Breast epithelium (tissue), 4 donors: Measurements from ENCODE around the gene SLC25A34. TPM values are rescaled to one million over a fixed set of nuclear protein-coding genes. Genes with fewer than 3 reads are reported as not detected.

Experiments used
- DNase-seq, 2 donors: peaks; one replicate each; pipeline ENCODE4 v3.0.0-alpha.2; 2019; ENCODE audit warnings: low spot score in 2 of 2
- H3K27ac ChIP-seq, 2 donors: fragments of 200-600 bp; sonication (generic) in 1 of 2; one replicate each; pipeline ENCODE4 v1.5.1; 2016 to 2019; ENCODE audit warnings: mild to moderate bottlenecking in 1 of 2
- H3K27me3 ChIP-seq, 2 donors: fragments of 200-600 bp; sonication (generic) in 1 of 2; one replicate each; pipeline versions ENCODE4 v1.5.1 to v1.6.0; 2017 to 2019; ENCODE audit warnings: control low read depth in 1 of 2, mild to moderate bottlenecking in 1 of 2
- H3K36me3 ChIP-seq: fragments of 200-600 bp; one replicate; pipeline ENCODE4 v1.5.1; 2019
- H3K4me1 ChIP-seq, 2 donors: fragments of 200-600 bp; sonication (generic); one replicate each; pipeline ENCODE4 v1.5.1; 2016 to 2019; ENCODE audit warnings: control low read depth in 1 of 2
- H3K4me3 ChIP-seq, 3 donors: fragments of 200-600 bp; sonication (generic); 1 replicate in 2 of 3; 2 replicates in 1 of 3; pipeline ENCODE4 v1.5.1; 2016 to 2019; ENCODE audit warnings: mild to moderate bottlenecking in 3 of 3, moderate library complexity in 2 of 3
- H3K9me3 ChIP-seq, 2 donors: fragments of 200-600 bp; sonication (generic) in 1 of 2; one replicate each; pipeline ENCODE4 v1.5.1; 2016 to 2019; ENCODE audit warnings: control low read depth in 1 of 2
- POLR2A ChIP-seq: fragments of 450-650 bp; IDR thresholded peaks from one replicate; pipeline ENCODE4 v1.6.1; 2016; ENCODE audit warnings: antibody characterized with exemption, mild to moderate bottlenecking, moderate library complexity
- POLR2AphosphoS5 ChIP-seq, 3 donors: sonication (generic); formaldehyde crosslinking; IDR thresholded peaks; one replicate each; pipeline ENCODE4 v1.6.1; 2017; ENCODE audit warnings: antibody characterized with exemption in 3 of 3
- intact Hi-C: fragments of 100-400 bp; cut with DNase I; formaldehyde crosslinking; loops from one replicate; pipeline ENCODE4 v1.15.1; 2023; ENCODE audit warnings: low total_unique reads
- total RNA-seq, 3 donors: library from RNA; depleted of rRNA; stranded (reverse); fragments of >200 nt; gene quantifications; one replicate each; pipeline ENCODE4 v1.1.0, GENCODE V29; 2016
- TF ChIP-seq, protein P1 (sequence below), 3 donors: fragments of 450-650 bp; IDR thresholded peaks; one replicate each; pipeline ENCODE4 v1.5.1; 2016 to 2017; ENCODE audit warnings: antibody characterized with exemption in 3 of 3, mild to moderate bottlenecking in 3 of 3, moderate library complexity in 3 of 3

Gene SLC25A34
- total RNA-seq, 3 donors from 2014 or later, result 1.0 to 1.8 (median 1.3) TPM

DNA sequence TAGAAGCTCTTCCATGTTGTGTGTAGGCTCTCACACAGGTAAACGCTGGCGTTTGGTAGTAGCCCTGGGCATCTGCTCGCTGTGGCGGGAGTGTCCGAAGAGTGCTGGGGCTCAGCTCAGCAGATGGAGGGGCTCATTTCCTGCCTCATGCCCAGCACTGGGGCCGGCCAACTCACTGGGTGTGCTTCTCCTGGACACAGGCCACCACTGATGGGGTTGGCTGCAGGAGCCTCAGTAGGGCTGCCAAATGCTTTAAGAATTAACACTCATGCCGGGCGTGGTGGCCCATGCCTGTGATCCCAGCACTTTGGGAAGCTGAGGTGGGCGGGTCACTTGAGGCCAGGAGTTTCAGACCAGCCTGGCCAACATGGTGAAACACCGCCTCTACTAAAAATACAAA, 50.5 kb downstream of the SLC25A34 start:
- TF ChIP-seq, protein P1, sequence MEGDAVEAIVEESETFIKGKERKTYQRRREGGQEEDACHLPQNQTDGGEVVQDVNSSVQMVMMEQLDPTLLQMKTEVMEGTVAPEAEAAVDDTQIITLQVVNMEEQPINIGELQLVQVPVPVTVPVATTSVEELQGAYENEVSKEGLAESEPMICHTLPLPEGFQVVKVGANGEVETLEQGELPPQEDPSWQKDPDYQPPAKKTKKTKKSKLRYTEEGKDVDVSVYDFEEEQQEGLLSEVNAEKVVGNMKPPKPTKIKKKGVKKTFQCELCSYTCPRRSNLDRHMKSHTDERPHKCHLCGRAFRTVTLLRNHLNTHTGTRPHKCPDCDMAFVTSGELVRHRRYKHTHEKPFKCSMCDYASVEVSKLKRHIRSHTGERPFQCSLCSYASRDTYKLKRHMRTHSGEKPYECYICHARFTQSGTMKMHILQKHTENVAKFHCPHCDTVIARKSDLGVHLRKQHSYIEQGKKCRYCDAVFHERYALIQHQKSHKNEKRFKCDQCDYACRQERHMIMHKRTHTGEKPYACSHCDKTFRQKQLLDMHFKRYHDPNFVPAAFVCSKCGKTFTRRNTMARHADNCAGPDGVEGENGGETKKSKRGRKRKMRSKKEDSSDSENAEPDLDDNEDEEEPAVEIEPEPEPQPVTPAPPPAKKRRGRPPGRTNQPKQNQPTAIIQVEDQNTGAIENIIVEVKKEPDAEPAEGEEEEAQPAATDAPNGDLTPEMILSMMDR (IDR thresholded peaks at IDR 0.05), result no peak
- TF ChIP-seq POLR2A, result no peak
- no peak for DNase-seq
- H3K4me3 ChIP-seq, result no peak overlapping the region
- H3K36me3 ChIP-seq, result no peaks in the 10 kb centered on the region
- H3K27ac ChIP-seq, result peak overlapping the region; percentile 5 to 33
- H3K27me3 ChIP-seq, result no peaks in the 10 kb centered on the region
- no peaks in the 10 kb centered on the region for H3K9me3 ChIP-seq
- no peaks in the 10 kb centered on the region for H3K4me1 ChIP-seq
- intact Hi-C loops, result no loop called here

DNA sequence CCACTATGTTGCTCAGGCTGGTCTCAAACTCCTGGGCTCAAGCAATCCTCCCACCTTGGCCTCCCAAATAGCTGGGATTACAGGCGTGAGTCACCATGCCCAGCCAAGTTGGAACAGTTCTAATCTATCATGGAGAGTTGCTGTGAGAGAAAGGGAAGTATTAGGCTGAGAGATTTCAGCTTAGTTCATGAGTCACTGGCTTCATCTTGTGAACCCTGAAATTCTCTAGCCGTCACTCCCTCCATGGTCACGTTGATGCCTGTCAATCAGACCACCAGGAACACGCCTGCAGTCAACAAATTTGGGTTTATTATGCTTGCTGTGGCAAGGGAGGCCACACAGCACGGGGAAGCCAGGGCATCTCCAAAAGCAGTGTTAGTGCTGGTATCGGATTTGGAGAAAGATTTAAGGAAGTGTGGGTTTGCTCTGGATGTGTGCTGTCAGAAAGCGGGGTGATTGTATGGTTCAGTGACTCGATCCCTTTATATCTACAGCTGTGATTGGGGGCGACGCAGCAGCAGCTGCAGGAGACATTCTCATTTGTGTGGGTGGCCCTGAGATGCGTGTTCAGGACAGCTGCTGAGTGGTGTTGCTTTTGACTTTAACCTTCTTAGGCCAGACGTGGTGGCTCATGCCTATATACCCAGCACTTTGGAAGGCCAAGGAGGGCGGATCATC, 52.7 kb downstream of the SLC25A34 start:
- H3K4me1 ChIP-seq, result no peaks in the 10 kb centered on the region
- peak overlapping the region; percentile 19 to 36 for H3K27ac ChIP-seq
- intact Hi-C loops, result no loop called here

More for the DNA sequence above, 52.7 kb downstream of the SLC25A34 start:
- TF ChIP-seq, protein P1 (IDR thresholded peaks at IDR 0.05), result no peak
- TF ChIP-seq POLR2AphosphoS5 (IDR thresholded peaks at IDR 0.05), result no peak
- no peak for TF ChIP-seq POLR2A
- no peaks in the 10 kb centered on the region for H3K27me3 ChIP-seq
- no peaks in the 10 kb centered on the region for H3K36me3 ChIP-seq
- DNase-seq, result no peak
- H3K9me3 ChIP-seq, result no peaks in the 10 kb centered on the region
- H3K4me3 ChIP-seq, result no peak overlapping the region

Other genes with a start within 250 kb of the SLC25A34 start
- gene CASP9, start 212.0 kb upstream of the SLC25A34 start, total RNA-seq, result 10 to 100 TPM; 12.5 to 15.8 (median 13.4) TPM
- gene DNAJC16, start 209.4 kb upstream of the SLC25A34 start, total RNA-seq, result 10 to 100 TPM; 14.1 to 30.4 (median 21.0) TPM
- gene AGMAT, start 151.2 kb upstream of the SLC25A34 start, total RNA-seq, result under 1 TPM; 0.29 to 0.33 (median 0.32) TPM
- gene DDI2, start 118.8 kb upstream of the SLC25A34 start, total RNA-seq, result 10 to 100 TPM; 69.2 to 77.4 (median 71.0) TPM
- 10 to 100 TPM; 29.7 to 56.5 (median 41.6) TPM for gene PLEKHM2, start 51.9 kb upstream of the SLC25A34 start, total RNA-seq
- gene TMEM82, start 6.2 kb downstream of the SLC25A34 start, total RNA-seq, result not detected
- 10 to 100 TPM; 17.4 to 73.4 (median 42.6) TPM for gene FBLIM1, start 22.5 kb downstream of the SLC25A34 start, total RNA-seq
- gene UQCRHL, start 71.4 kb downstream of the SLC25A34 start, total RNA-seq, result 1 to 10 TPM in 2 of 3 donors, under 1 TPM in 1; 0.66 to 1.4 (median 1.2) TPM
- 10 to 100 TPM; 46.9 to 56.6 (median 51.2) TPM for gene SPEN, start 111.4 kb downstream of the SLC25A34 start, total RNA-seq
- 10 to 100 TPM; 21.9 to 40.3 (median 38.5) TPM for gene ZBTB17, start 239.8 kb downstream of the SLC25A34 start, total RNA-seq